Suppressor macrophage (primary cell): ENCODE measurements around the gene FBN2.
A peak's percentile ranks its signal among the peaks of the same experiment; 100 is the strongest.

ENCODE experiments used
- DNase-seq, 4 experiments: peaks; one replicate each; pipeline ENCODE4 v3.0.0-alpha.2; 2020 to 2022

Gene FBN2

DNA sequence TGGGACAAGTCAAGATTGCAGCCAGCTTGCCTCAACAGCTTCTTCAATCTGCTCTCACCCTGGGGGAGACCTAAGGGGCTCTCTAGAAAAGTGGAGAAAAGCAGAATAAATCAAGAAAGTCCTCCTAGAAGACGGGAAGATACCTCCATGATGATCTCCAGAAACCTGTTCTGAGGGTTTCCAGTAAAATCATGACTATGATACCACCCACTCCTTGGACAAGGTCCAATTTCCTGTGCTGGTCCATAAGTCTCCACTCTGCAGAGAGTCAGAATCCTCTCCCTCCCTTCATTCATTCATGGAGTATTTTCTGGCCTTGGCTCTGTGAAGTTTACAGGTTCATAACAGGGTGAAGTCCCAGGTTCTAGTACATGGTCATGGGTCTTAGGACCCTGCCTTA, 285.8 kb downstream of the FBN2 start:
- no peak for DNase-seq

GRCh38 chr5:128245974-128246373, 292.1 kb downstream of the FBN2 start:
- no peak for DNase-seq

- DNase-seq, result no peak
These were observed 294.0 kb downstream of the FBN2 start for GRCh38 chr5:128243958-128244582.

- DNase-seq, result no peak
These were observed 296.9 kb downstream of the FBN2 start for GRCh38 chr5:128241051-128241695.

- no peak for DNase-seq
These were observed 300.5 kb downstream of the FBN2 start for GRCh38 chr5:128237546-128237945.

DNA sequence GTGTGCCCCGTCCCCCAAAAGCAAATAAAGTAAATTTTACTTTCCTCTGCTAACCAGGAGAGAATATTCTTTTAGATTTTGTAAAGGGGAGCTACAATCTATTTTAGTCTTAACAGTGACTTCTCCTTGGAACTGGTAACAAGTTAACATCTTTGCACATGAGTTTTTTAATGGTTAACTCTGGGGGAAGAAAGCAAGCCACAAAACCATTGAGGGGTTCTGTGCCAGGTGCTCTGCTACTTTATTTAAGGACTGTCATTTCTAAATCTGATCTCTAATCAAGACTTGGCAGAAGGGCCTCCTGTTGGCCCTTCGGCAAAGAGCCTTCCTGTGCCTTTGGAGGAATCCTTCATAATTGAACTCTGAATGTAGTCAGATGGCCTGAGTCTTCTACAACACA, 301.0 kb downstream of the FBN2 start:
- no peak for DNase-seq

GRCh38 chr5:128236334-128236733, 301.7 kb downstream of the FBN2 start:
- no peak for DNase-seq

DNA sequence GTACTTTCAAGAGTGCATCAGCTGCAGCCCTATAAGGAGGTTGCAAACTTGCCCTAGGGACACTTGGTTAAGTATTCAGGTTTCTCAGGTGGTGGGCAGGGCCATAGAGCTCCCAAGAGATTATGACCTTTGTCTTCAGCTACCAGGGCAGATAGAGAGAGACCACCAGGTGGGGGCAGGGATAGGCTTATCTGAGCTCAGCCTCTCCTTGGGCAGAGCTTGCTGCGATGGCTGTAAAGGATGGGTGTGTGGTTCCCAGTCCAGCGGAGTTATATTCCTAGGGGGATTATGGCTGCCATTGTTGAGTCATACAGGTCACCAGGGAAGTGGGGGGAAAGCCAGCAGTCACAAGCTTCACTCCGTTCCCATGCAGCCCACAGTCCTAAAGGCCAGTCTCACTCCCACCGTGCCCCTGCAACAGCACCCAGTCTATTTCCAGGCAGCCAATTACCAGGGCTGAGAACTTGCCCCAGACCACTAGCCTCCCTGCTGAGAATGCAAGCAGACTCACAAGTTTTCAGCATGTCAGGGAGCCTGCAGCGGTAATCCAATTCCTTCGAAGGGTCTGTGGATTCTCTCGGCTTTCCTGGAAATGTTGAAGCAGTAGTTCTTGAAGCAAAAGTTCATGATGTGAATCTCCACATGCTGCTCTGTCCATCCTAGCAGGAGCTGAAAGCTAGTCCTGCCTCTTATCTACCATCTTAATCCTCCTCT, 303.0 kb downstream of the FBN2 start:
- no peak for DNase-seq

DNA sequence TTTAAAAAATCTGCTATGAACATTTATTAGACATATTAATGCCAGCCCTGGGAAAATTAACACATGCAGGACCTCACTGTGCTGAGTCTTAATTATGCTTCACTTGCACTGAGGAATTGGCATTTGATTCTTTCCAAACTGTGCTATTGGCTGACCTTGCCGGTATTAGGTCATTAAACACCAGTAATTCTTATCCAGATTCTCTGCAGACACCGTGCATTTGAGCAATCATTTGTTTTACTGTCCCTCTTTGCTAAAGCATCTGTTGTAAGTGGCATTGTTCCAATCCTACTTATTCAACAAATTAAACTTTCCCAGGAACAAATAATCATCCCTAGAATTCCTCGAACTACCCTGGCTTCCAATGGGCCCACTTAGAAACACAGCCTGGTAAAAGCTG, 309.5 kb downstream of the FBN2 start:
- DNase-seq, result no peak

DNA sequence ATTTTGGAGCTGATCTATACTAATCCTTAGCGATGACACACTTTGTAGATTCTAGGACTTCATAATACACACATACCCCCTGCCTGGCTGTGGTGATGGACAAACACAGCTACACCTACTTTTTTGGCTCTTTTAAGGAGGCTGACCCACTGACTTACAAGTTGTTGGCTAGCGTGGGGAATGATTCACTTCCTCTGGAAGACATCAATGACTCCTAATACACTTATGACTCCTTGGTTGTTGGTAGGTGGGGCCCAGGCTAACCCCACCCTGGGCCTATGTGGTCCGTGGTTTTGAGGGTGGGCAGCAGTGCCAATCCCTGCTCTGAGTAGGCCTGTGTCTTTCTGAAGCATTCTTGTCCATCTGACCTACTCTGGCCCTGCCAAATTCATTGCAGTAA, 310.0 kb downstream of the FBN2 start:
- no peak for DNase-seq

DNA sequence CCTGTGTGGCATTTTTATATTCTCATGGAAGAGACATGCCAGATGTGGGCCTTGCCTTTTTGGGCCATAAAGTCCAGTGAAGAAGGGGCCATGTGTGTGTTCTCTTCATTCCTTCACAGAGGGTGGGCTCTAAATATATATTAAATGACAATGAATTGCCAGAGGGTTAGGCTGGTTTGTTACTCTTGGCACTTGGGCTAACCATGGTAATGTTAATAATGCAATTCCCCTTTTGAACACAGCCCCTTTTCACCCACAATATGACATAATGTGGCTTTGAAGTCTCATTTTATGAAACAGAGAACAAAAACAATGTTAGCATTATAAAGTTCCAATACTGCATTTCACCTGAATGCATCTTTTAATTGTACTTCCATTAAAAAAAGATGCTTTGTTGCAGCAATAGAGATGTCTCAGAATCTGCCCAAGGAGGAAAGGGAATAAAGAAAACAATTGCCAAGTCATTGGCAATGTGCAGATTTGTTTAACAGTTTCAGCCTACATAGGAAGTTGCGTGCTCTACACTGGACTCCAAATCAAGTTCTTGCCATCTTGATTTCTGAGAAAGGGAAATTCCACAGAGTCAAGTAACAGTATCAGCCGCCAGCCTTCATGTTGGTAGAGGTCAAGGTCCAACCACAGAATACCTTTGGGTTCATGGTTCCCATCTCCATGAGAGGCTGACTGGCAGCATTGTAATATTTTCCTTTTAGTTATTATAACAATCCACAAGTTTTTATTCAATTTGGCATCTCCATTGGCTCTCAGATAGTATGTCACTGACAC, 312.6 kb downstream of the FBN2 start:
- no peak for DNase-seq

- no peak for DNase-seq
These were observed 313.7 kb downstream of the FBN2 start for GRCh38 chr5:128224336-128224735.

DNA sequence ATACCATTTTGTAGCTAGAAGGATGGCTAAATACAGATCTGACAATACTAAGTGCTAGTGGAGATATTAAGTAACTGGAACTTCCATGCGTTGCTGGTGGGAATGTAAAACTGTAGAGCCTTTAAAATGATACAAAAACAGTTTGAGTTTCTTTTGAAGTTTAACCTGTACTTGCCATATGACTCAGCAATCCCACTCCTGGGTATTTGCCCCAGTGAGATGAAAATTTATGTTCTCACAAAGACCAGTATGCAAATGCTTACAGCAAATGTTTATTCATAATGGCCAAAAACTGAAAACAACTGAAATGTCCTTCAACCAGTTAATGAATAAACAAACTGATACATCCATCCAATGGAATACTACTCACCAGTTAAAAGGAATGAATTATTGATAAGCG, 317.2 kb downstream of the FBN2 start:
- no peak for DNase-seq

DNA sequence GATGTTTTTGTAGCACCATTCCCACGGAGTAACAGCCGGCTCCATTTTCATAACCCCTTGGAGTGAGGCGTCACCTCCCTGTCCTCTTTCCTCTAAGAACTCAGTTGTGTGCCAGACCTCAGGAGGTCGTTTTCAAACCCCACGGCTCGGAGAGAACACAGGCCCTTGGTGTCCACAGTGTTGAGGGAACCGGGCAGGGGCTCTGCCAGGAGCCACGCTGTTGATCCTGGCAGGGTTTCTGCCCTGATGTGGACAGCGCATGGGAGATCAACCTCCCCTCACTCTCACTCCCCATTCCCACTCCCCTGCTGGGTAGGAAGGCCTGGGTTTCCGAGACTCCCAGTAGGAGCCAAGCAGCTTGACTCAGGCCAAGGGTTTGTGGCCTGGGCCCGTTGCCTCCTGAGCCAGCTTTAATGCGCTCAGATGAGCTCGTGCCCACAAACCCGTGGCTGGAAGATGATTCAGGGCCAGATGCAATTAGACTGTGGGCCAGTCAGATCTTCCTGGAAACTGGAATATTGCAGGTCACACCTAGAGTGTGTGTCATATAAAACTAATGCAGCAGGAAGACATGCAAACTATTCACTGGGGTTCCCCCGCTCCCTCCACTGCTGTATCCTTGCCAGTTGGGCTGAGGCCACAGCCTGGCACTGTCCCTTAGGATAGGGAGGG, 321.0 kb downstream of the FBN2 start:
- no peak for DNase-seq

DNA sequence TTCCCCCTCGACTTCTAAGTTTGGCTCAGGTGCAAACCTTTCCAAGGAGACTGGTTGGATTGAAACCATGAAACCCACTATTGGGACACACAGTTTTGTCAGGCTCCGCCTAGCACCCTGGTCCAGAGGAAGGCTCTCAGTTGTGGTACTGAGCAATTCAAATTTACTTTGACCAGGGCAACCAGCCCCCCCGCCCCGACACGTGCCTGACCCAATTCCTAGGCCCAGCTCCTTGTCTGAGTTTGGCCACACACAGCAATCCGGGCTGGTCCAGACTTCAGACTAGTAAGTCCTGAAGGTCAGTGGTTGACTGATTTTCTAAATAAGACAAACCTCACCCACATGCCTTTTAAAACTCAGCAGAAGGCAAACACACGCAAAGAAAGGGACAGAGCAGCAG, 321.8 kb downstream of the FBN2 start:
- no peak for DNase-seq

DNA sequence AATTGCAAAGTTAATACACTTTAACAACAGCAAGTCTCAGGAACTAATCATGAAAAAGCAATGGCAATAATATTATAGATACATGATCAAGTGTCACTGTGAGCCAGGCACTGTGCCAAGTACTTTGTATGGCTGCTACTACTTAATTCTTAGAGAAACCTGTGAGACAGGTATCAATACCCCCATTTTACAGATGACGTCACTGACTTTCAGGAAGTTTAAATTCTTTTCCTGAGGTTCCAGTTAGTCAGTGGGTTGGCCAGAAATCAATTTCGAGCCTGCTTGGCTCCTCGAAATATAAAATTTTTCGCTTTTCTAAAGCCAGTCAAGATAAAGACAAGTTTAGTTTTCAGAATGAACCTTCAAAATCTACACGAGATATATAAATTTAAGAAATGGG, 324.2 kb downstream of the FBN2 start:
- no peak for DNase-seq

GRCh38 chr5:128213340-128213739, 324.7 kb downstream of the FBN2 start:
- DNase-seq, result peak; percentile 64 to 75 (median 66)

- no peak for DNase-seq
These were observed 325.7 kb downstream of the FBN2 start for GRCh38 chr5:128212191-128212806.

DNA sequence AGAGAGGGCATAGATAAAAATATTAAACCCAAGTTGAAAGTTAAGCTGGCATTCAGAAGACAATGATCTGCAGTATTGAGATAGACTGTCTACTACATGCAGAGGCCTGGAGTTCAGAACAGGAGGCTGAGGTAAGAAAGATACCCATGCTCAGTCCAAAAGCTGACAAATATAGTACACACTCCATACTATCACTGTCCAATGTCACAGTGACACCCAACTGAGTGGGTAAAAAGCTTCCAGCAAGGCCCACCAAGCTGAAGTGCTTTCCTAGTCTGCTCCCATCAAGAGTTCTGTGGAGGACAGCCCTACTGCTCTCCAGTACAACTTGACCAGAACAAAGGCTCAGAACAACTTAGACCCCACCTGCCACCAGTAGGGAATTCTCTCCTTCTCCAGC, 329.6 kb downstream of the FBN2 start:
- DNase-seq, result no peak
